Measurements from ENCODE around the gene MEIS1. TPM values are rescaled to one million over a fixed set of nuclear protein-coding genes. Genes with fewer than 3 reads are reported as not detected.
"Not testable (repeated sequence)": the region's sequence is repeated elsewhere in the genome, so short reads cannot be mapped to it uniquely, and the experiment has no call there.

MEIS1 gene
- total RNA-seq, result 46.7 TPM

GRCh38 chr2:66434679-66435548 is at the start of gene MEIS1:
Gene MEIS1 (plus strand): TSS chr2:66435125. CDS start chr2:66435857, 732 bp downstream.
- intact Hi-C loops (cut with DNase I), result loop anchor here (2.0 to 10.0 kb wide), 10 partner anchors 62 to 1817 kb away; partner anchors contain the start of genes ETAA1, PPP3R1 and SLC1A4
- DNase-seq (ENCODE audit: low spot score in 2 of 2), result peak; percentile 83 to 97
- TF ChIP-seq CTCF (IDR thresholded peaks at IDR 0.05), result no peak

GRCh38 chr2:66387016-66387753 is 47.7 kb upstream of the MEIS1 start:
- TF ChIP-seq CTCF (IDR thresholded peaks at IDR 0.05), result no peak
- no peak overlapping the region for H3K4me3 ChIP-seq
- no peak for DNase-seq (ENCODE audit: low spot score in 2 of 2)

More at GRCh38 chr2:66434679-66435548, at the start of gene MEIS1:
- Histone ChIP-seq H3K27ac (peak within 1 kb of the TSS; percentile 85 to 91), H3K9me3 (no peaks in the 10 kb centered on the region), H3K4me3 (peak within 1 kb of the TSS; percentile 81 to 82), H3K4me1 (no peaks in the 10 kb centered on the region), H3K36me3 (no peaks in the 10 kb centered on the region), H3K27me3 (no peaks in the 10 kb centered on the region)

GRCh38 chr2:66389651-66390131 is 45.2 kb upstream of the MEIS1 start:
- Histone ChIP-seq H3K4me3 (no peak overlapping the region), H3K4me1 (no peaks in the 10 kb centered on the region), H3K9me3 (no peaks in the 10 kb centered on the region), H3K36me3 (no peaks in the 10 kb centered on the region), H3K27ac (no peak overlapping the region), H3K27me3 (no peaks in the 10 kb centered on the region)
- intact Hi-C loops (cut with DNase I), result no loop called here
- no peak for TF ChIP-seq CTCF (IDR thresholded peaks at IDR 0.05)
- no peak for DNase-seq (ENCODE audit: low spot score in 2 of 2)

More at GRCh38 chr2:66387016-66387753, 47.7 kb upstream of the MEIS1 start:
- intact Hi-C loops (cut with DNase I), result no loop called here
- Histone ChIP-seq H3K36me3 (no peaks in the 10 kb centered on the region), H3K9me3 (no peaks in the 10 kb centered on the region), H3K27ac (no peak overlapping the region), H3K4me1 (no peaks in the 10 kb centered on the region), H3K27me3 (no peaks in the 10 kb centered on the region)

GRCh38 chr2:66390152-66390551 is 44.8 kb upstream of the MEIS1 start:
- Histone ChIP-seq H3K4me3 (no peak overlapping the region), H3K27ac (no peak overlapping the region), H3K4me1 (no peaks in the 10 kb centered on the region), H3K27me3 (no peaks in the 10 kb centered on the region), H3K36me3 (no peaks in the 10 kb centered on the region), H3K9me3 (no peaks in the 10 kb centered on the region)
- TF ChIP-seq CTCF (IDR thresholded peaks at IDR 0.05), result no peak
- intact Hi-C loops (cut with DNase I), result no loop called here
- DNase-seq (ENCODE audit: low spot score in 2 of 2), result no peak

DNA sequence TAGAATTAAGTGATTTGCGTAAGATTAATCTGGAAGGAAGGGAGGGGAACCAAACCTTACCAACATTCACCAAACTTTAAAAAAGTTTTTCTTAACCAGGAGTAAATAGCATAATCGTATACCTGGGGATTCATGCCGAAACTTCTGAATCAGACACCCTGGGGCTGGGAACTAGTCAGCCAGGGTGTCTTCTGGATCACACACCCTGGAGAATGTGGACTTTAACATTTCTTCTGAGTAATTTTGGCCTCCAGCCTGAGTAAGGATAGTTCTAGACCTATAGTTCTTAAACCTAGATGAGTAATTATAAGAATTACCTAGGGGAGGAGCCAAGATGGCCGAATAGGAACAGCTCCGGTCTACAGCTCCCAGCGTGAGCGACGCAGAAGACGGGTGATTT is 44.1 kb upstream of the MEIS1 start:
- DNase-seq (ENCODE audit: low spot score in 2 of 2), result no peak

DNA sequence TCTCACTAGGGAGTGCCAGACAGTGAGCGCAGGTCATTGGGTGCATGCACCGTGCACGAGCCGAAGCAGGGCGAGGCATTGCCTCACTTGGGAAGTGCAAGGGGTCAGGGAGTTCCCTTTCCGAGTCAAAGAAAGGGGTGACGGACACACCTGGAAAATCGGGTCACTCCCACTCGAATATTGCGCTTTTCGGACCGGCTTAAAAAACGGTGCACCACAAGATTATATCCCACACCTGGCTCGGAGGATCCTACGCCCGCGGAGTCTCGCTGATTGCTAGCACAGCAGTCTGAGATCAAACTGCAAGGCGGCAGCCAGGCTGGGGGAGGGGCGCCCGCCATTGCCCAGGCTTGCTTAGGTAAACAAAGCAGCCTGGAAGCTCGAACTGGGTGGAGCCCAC is 43.7 kb upstream of the MEIS1 start:
- H3K27ac ChIP-seq; H3K27me3 ChIP-seq; H3K36me3 ChIP-seq; H3K4me1 ChIP-seq; H3K9me3 ChIP-seq; intact Hi-C loops (cut with DNase I); H3K4me3 ChIP-seq; DNase-seq (ENCODE audit: low spot score in 2 of 2): not testable (repeated sequence)

More for the DNA sequence above, 44.1 kb upstream of the MEIS1 start:
- intact Hi-C loops (cut with DNase I), result no loop called here
- no peaks in the 10 kb centered on the region for H3K36me3 ChIP-seq
- H3K9me3 ChIP-seq, result no peaks in the 10 kb centered on the region
- no peak for TF ChIP-seq CTCF (IDR thresholded peaks at IDR 0.05)
- H3K27me3 ChIP-seq, result no peaks in the 10 kb centered on the region
- no peak overlapping the region for H3K4me3 ChIP-seq
- H3K4me1 ChIP-seq, result no peaks in the 10 kb centered on the region
- H3K27ac ChIP-seq, result no peak overlapping the region
